Measurements from ENCODE around the gene EGFL6.

The EGFL6 gene

DNA sequence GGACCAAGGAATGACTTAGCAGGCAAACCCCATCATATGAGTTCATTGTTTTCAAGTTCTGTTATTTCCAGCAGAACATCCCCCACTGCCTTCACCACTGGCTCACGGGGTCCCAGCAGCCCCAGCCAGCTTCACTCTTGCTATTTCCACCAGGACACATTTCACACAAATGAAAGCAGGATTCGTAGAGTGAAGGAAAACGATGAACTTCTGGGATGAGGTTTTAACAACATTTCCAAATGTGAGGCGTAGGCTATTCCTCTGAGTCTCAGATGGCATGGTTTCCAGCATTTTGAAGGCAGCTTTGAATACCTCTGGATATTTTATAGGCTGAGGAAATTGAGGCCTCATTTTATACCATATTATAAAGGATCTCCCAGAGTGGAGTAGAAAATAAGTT lies 32.9 kb upstream of the EGFL6 start:
- TF ChIP-seq, protein P1, sequence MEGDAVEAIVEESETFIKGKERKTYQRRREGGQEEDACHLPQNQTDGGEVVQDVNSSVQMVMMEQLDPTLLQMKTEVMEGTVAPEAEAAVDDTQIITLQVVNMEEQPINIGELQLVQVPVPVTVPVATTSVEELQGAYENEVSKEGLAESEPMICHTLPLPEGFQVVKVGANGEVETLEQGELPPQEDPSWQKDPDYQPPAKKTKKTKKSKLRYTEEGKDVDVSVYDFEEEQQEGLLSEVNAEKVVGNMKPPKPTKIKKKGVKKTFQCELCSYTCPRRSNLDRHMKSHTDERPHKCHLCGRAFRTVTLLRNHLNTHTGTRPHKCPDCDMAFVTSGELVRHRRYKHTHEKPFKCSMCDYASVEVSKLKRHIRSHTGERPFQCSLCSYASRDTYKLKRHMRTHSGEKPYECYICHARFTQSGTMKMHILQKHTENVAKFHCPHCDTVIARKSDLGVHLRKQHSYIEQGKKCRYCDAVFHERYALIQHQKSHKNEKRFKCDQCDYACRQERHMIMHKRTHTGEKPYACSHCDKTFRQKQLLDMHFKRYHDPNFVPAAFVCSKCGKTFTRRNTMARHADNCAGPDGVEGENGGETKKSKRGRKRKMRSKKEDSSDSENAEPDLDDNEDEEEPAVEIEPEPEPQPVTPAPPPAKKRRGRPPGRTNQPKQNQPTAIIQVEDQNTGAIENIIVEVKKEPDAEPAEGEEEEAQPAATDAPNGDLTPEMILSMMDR (IDR thresholded peaks at IDR 0.05) = no peak
- DNase-seq (ENCODE audit: low spot score) = no peak
- H3K4me3 ChIP-seq = no peak overlapping the region
- H3K27ac ChIP-seq = no peak overlapping the region

DNA sequence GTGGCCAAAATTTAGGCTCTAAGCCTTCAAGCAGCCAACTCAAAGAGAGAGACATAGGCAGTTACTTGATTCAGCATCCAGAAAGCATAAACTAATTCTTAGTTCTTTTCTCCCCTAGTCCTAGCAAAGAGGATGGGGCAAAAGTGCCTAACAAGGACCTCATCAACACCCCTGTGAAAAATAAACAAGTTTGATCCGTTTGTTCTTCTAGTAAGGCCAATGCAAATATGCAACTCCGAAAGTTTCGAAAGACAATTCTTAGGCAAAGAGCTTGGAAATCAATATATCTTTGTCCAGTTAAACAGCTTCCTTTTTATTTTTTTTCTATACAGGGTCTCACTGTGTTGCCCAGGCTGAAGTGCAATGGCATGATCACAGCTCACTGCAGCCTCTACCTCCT lies 31.0 kb upstream of the EGFL6 start:
- Histone ChIP-seq H3K27ac (no peak overlapping the region), H3K4me3 (no peak overlapping the region)
- TF ChIP-seq, protein P1 (IDR thresholded peaks at IDR 0.05) = no peak
- DNase-seq (ENCODE audit: low spot score) = no peak

DNA sequence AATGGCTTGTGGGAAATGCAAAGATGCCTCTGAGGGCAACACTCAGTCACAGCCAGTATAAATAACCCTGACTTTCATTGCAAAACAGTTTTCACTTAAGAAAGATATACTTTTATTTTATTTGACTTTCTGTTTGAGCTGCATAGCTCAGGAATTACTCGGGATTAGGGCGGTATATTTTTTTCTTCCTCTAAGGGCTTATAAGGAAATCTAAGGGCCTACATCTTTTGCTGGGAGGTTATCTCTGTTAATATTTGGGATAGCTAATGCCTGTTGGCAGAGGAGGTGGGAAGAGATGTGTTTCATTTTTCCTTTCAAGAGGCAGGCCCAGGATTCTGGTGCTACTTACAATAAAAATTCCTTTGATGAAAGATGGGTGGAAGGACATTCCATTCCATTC lies 28.8 kb upstream of the EGFL6 start:
- no peak for DNase-seq (ENCODE audit: low spot score)
- H3K27ac ChIP-seq = no peak overlapping the region
- TF ChIP-seq, protein P1 (IDR thresholded peaks at IDR 0.05) = no peak
- H3K4me3 ChIP-seq = no peak overlapping the region

DNA sequence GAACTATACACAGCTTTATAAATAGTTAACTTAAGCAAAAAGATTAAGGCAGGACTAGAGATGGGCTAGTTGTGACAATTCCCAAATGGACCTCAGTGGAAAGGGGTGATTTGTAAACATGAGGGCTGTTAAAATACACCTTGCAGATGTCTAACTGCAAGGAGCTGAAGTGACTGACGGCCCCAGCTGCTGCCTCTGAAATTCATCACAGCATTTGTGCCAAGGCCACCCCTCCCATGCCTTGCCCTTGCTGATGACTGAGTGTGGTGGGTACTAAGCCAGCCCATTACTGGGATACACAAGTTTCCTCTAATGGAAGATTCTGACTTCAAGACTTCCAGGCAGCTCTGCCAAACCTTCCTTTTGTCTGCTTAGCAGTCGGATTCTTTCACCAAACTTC lies 23.7 kb upstream of the EGFL6 start:
- no peak overlapping the region for H3K27ac ChIP-seq
- TF ChIP-seq, protein P1 (IDR thresholded peaks at IDR 0.05) = no peak
- no peak for DNase-seq (ENCODE audit: low spot score)
- no peak overlapping the region for H3K4me3 ChIP-seq

DNA sequence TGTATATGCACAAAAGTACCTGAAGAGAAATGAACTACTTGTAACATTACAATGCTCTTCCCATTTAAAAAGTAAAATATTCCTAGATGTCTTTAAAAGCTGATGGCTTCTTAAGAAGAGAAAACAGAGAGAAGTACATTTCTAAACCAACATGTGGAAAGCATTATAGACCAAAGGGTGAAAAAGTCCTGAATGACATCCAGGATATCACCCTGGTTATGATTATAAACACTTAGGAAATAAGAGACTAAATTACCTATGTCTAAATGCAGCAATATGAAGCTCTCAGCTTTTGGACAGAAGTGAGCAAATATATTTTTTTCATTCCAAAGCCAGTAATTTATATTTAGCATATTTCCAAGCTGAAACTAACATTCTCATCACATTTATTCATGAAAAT lies 21.7 kb upstream of the EGFL6 start:
- DNase-seq (ENCODE audit: low spot score) = no peak
- H3K4me3 ChIP-seq = no peak overlapping the region
- TF ChIP-seq, protein P1 (IDR thresholded peaks at IDR 0.05) = no peak
- no peak overlapping the region for H3K27ac ChIP-seq

DNA sequence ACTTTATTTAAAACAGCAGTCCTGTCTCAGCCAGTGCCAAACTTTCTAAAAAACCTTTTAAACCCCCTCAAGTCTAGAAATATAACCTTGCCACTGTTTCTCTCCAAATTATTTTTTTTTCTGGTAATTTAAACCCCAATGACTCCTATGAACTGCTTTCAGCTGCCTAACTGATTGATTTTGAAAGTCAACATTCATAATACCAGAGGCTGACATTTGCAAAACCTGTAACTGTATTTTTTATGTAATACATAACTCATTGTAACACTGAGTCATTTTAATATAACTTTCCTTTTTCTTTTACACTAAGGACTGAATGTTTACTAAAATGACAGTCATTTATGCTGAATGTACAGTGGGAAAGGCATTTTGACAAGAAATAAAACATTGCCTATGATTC lies 19.1 kb upstream of the EGFL6 start:
- H3K4me3 ChIP-seq = no peak overlapping the region
- TF ChIP-seq, protein P1 (IDR thresholded peaks at IDR 0.05) = no peak
- no peak for DNase-seq (ENCODE audit: low spot score)
- no peak overlapping the region for H3K27ac ChIP-seq

DNA sequence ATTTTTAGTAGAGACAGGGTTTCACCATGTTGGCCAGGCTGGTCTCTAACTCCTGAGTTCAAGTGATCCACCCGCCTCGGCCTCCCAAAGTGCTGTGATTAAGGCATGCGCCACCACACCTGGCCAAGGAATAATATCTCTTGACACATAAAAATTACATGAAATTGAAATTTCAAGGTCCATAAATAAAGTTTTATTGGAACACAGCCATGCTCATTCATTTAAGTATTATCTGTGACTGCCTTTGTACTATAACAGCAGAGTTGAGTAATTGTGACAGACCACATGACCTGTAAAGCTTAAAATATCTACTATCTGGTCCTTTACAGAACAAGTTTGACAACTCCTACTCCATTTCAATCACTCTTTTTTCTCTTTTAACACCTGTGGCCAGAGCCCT lies 17.8 kb upstream of the EGFL6 start:
- H3K27ac ChIP-seq = no peak overlapping the region
- no peak overlapping the region for H3K4me3 ChIP-seq
- TF ChIP-seq, protein P1 (IDR thresholded peaks at IDR 0.05) = no peak
- DNase-seq (ENCODE audit: low spot score) = no peak
